ENCODE measurements around the gene EXOG.
"Not testable (repeated sequence)": the region's sequence is repeated elsewhere in the genome, so short reads cannot be mapped to it uniquely, and the experiment has no call there.

The EXOG gene

DNA sequence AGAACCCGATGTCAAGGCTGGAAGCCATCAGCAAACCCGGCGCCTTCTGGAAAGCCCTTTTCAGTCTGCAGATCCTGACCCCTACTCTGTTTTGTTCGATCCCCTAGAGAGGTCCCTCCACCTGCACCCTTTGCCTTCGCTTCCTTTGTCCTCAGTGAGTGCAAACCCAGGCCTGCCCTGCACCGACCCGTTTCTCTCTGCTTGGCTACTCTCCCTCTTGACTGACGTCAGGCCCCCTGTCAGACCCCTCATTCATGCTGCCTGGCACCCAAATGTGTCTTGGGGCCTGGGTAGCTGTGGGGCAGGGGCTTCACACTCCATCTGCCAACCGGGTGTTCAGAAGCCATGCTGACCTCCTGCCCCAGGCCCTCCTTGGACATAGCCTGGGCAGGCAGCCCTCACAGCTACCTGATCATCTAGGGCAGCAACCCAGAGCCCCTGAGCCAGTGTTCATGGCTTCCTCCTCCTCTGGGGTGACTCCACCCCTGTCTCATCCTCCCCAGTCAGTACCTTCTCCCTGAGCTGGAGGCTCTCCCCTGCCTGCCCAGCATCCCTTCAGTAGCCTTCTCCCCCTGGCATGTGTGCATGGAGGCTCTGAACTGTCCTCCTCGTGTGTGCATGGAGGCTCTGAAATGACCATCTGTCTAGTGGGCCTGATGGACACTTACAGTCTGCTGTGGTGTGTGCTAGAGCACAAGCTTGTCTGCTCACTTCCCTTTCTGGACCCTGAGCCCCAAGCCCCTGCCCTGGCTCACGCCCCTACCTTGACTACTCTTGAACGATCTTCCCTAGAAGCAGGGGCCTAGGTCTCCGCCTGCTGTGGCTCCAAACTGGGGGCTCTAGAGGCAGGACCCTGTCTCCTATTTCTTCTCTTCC is 69.4 kb downstream of the EXOG start:
- TF ChIP-seq, protein P1, sequence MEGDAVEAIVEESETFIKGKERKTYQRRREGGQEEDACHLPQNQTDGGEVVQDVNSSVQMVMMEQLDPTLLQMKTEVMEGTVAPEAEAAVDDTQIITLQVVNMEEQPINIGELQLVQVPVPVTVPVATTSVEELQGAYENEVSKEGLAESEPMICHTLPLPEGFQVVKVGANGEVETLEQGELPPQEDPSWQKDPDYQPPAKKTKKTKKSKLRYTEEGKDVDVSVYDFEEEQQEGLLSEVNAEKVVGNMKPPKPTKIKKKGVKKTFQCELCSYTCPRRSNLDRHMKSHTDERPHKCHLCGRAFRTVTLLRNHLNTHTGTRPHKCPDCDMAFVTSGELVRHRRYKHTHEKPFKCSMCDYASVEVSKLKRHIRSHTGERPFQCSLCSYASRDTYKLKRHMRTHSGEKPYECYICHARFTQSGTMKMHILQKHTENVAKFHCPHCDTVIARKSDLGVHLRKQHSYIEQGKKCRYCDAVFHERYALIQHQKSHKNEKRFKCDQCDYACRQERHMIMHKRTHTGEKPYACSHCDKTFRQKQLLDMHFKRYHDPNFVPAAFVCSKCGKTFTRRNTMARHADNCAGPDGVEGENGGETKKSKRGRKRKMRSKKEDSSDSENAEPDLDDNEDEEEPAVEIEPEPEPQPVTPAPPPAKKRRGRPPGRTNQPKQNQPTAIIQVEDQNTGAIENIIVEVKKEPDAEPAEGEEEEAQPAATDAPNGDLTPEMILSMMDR (IDR thresholded peaks at IDR 0.05; ENCODE audit: extremely low read depth, missing control alignments): no peak
- DNase-seq (ENCODE audit: low spot score): no peak

DNA sequence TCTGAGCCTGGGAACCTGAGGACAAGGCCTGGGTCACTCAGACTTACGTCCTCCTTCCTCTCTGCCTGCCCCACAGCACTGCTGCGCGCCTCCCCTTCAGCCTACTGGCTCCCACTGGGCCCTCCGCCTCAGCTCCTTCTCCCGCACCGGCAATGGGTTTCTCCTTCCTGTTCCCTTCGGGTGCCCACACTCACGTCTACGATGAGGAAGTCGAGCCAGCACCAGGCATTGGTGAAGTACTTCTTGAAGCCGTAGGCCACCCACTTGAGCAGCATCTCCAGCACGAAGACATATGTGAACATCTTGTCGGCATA is 70.0 kb downstream of the EXOG start:
- no peak for DNase-seq (ENCODE audit: low spot score)
- TF ChIP-seq, protein P1 (IDR thresholded peaks at IDR 0.05; ENCODE audit: extremely low read depth, missing control alignments): no peak

DNA sequence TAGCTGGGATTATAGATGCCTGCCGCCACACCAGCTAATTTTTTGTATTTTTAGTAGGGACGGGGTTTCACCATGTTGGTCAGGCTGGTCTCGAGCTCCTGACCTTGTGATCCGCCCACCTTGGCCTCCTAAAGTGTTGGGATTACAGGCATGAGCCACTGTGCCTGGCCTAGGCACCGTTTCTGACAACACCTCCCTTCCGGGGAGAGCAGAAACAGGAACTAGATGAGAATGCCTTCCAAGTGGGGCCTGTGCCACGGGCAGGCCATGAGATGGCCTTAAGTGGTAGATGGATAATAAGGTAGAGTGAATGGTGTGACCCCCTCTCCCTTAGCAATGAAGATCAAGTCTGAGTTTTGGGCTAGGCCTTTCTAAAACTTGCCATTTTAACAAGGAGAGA is 70.7 kb downstream of the EXOG start:
- DNase-seq (ENCODE audit: low spot score): not testable (repeated sequence)

DNA sequence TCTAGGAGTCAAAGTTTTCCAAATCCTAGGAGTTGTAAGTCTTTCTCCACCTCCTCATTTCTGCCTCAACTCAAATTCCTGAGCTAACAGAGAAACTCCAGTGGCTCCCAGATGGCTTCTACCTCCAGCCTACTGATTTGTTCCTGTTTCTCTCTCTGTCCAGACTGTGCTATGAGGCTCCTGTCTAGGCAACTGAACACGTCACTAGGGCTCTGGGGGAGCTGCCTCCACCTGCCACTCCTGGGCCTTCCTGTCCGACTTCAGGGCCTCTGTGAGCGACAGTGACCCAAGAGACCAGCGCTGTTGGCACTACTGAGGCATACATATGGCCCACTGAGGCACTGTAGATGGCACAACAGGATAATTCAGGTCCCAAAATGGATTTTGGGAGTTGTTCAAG is 71.4 kb downstream of the EXOG start:
- TF ChIP-seq, protein P1 (IDR thresholded peaks at IDR 0.05; ENCODE audit: extremely low read depth, missing control alignments): no peak
- no peak for DNase-seq (ENCODE audit: low spot score)

DNA sequence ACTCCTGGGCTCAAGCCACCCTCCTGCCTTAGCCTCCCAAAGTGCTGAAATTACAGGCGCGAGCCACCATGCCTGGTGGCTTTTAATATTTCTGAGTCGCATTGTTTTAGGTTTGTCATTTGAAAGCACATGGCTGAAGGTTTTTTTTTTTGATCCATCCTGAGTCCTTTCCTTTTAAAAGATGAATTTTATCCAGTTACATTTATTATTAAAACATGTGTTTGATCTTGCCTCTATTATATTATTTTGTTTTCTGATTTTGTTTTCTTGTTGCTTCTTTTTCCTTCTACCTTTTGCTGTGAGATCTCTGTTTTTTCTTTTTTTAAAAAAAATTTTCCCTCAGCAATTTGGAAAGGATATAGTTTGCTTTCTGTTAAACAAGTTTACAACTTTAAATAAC is 77.0 kb downstream of the EXOG start:
- TF ChIP-seq, protein P1 (IDR thresholded peaks at IDR 0.05; ENCODE audit: extremely low read depth, missing control alignments): no peak
- DNase-seq (ENCODE audit: low spot score): no peak

DNA sequence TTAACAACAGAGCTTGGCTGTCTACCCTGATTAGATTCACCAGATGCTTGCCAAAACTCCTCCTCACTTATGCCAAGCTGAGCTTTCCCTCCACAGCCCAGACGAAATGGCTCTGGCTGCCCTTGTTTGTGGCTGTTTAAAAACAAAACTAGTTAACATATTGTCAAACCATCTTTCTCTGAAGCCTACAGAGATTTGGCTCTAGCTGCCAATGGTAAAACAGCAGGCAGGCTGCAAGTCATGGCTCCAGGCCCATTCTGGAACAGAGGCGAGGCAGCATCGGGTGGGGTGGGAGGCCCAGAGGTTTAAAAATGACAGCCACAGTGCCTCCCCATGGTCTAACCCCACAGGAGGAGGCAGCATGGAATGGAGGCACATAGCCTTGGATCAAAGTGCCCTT is 77.4 kb downstream of the EXOG start:
- no peak for DNase-seq (ENCODE audit: low spot score)
- TF ChIP-seq, protein P1 (IDR thresholded peaks at IDR 0.05; ENCODE audit: extremely low read depth, missing control alignments): no peak

DNA sequence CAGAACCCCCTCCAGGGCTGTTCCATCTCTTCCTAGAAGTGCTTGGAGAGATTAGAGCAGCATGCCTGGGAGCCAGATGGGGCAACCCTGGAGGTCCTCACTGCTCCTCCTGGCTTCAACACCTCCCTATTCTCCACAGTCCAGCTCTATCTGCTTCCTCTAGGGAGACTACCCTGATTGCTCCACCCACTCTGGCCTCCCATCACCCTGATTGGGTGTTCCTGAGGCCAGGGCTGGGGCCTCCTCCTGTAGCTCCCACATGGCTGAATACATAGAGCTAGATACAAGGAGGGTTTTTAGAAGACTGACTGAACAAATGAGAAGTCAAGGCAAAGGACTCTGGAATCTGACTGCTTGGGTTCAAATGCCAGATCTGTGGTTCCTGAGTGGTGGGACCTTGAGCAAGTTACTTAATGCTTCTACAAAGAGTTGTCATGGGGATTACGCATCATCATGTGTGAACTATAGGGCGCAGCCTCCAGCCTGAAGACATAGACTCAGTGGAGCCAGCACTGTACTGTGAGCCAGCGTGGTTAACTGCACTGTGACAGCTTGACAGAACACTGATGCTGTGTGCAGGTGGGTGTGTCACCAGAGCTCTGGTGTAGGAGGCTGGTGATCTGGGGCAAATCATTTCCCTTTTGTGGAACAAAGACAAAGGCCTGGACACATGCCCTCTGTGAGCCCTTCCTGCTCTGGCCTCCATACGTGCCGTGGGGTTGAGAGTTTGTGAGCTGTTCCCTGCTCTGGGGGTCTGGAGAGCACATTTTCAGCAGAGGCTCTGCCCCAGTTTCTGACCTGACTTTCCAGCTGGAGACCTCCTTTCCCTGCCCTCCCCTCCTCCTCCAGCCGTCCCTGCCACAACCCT is 78.5 kb downstream of the EXOG start:
- TF ChIP-seq, protein P1 (IDR thresholded peaks at IDR 0.05; ENCODE audit: extremely low read depth, missing control alignments): no peak
- no peak for DNase-seq (ENCODE audit: low spot score)

Measured in GM20000 (cell line).